ENCODE data around the gene ARHGEF3.

DNA sequence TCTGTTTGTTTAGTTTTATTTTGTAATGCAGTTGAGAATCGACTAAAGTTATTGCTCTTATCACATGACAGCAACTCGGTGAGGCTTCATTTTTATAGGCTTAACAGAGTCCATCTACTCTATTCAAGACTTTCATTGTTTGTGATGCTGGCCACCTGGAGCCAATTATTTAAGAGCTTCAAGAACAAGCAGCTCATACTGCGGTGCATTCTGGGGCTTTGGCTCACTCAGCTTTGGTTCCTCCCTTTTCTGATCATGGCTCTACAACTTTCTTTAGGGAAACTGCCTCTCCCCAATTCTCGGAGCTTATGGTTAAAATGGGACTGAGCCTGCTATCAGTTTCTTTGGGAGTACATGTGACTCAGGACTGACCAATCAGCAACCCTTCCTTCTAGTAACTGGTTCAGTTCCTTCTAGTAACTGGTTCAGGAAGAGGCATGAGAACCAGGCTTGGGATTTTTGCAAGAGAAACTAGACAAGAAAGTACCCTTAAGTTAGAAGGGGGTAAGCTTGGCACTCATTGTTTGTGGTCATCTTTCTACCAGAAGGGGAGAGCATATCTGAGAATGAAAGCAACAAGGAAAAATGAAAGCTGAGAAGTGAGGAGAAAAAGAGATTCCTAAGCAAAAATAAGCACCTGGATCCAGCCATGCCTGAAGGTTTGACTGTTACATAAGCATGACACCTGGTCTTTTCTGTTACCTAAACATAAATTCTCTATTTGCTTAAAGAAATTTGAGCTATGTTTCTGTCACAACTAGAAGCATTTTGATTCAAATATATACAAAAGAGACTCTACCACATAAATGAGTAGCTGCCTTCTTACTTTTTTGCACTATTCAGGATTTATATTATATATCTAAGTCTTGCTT is 24.1 kb upstream of the ARHGEF3 start:
- TF ChIP-seq, protein P1, sequence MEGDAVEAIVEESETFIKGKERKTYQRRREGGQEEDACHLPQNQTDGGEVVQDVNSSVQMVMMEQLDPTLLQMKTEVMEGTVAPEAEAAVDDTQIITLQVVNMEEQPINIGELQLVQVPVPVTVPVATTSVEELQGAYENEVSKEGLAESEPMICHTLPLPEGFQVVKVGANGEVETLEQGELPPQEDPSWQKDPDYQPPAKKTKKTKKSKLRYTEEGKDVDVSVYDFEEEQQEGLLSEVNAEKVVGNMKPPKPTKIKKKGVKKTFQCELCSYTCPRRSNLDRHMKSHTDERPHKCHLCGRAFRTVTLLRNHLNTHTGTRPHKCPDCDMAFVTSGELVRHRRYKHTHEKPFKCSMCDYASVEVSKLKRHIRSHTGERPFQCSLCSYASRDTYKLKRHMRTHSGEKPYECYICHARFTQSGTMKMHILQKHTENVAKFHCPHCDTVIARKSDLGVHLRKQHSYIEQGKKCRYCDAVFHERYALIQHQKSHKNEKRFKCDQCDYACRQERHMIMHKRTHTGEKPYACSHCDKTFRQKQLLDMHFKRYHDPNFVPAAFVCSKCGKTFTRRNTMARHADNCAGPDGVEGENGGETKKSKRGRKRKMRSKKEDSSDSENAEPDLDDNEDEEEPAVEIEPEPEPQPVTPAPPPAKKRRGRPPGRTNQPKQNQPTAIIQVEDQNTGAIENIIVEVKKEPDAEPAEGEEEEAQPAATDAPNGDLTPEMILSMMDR (IDR thresholded peaks at IDR 0.05), result no peak
- TF ChIP-seq POLR2A (IDR thresholded peaks at IDR 0.05), result no peak
